HCT116 (cell line): Measurements from ENCODE around the gene NKX2-1. TPM values are rescaled to one million over a fixed set of nuclear protein-coding genes. Genes with fewer than 3 reads are reported as not detected.

ENCODE experiments used
- ATAC-seq: fragments of 200-7000 bp; cut with Tn5 transposase; 2 replicates; pipeline ENCODE4 v1.9.1; 2020; ENCODE audit warnings: mild to moderate bottlenecking, moderate library complexity
- BruUV-seq: library from RNA; stranded (reverse); fragments of 400-500 nt; replicated peaks from 2 replicates; lab custom pipeline; 2021; lab: Mats Ljungman, UMichigan
- CTCF ChIA-PET: fragments of 300-600 bp; sonication (Branson Sonifier 250); formaldehyde crosslinking; loops from one replicate; lab custom pipeline; 2021; ENCODE audit warnings: antibody characterized with exemption; lab: Charles Lee
- POLR2A ChIA-PET: fragments of 300-600, 350-600 bp; sonication (Branson Sonifier 250); formaldehyde crosslinking; loops from one replicate; lab custom pipeline; 2021; ENCODE audit warnings: antibody characterized with exemption; lab: Charles Lee
- RAD21 ChIA-PET, 2 experiments: fragments of 300-600 bp; sonication (Branson Sonifier 250); formaldehyde crosslinking; loops; one replicate each; lab custom pipeline; 2023; ENCODE audit warnings: low total read pairs in 2 of 2; ENCODE audit not compliant: uncharacterized antibody in 2 of 2, unreplicated experiment in 2 of 2, low non-redundant PET in 1 of 2; lab: Charles Lee
- DNase-seq: peaks from one replicate; pipeline ENCODE4 v3.0.0-alpha.2; 2010; ENCODE audit warnings: low read depth, low spot score
- H2AFZ ChIP-seq: fragments of 200-600 bp; shearing (Covaris generic), sonication (generic); 2 replicates; pipeline ENCODE4 v1.6.1; 2017; ENCODE audit warnings: low read depth, mixed run types, mixed read lengths, antibody characterized with exemption, low read length; ENCODE audit not compliant: poor library complexity, severe bottlenecking
- H3K27ac ChIP-seq: 2 replicates; pipeline ENCODE4 v1.5.1; 2012; ENCODE audit warnings: low read depth, low read length
- H3K27me3 ChIP-seq: fragments of 200-600 bp; sonication (generic); 2 replicates; pipeline ENCODE4 v1.6.1; 2016; ENCODE audit warnings: mixed run types, low read length, mixed read lengths; ENCODE audit not compliant: insufficient read depth
- H3K36me3 ChIP-seq, 2 experiments: fragments of 200-500 bp in 1 of 2; fragments of 200-600 bp in 1 of 2; sonication (Bioruptor generic) in 1 of 2; sonication (generic) in 1 of 2; 2 replicates each; pipeline versions ENCODE4 v1.5.1 to v1.6.1; 2014 to 2016; ENCODE audit warnings: low read length in 2 of 2, inconsistent platforms in 1 of 2, mixed read lengths in 1 of 2, mixed run types in 1 of 2; ENCODE audit not compliant: insufficient read depth in 2 of 2, control insufficient read depth in 1 of 2
- H3K4me1 ChIP-seq, 2 experiments: fragments of 200-600 bp in 1 of 2; sonication (generic) in 1 of 2; 2 replicates each; pipeline versions ENCODE4 v1.5.1 to v1.6.1; 2012 to 2017; ENCODE audit warnings: low read length in 2 of 2, inconsistent platforms in 1 of 2, mild to moderate bottlenecking in 1 of 2, mixed read lengths in 1 of 2, mixed run types in 1 of 2, moderate library complexity in 1 of 2; ENCODE audit not compliant: insufficient read depth in 2 of 2, control insufficient read depth in 1 of 2
- H3K4me2 ChIP-seq: fragments of 200-600 bp; sonication (generic); 2 replicates; pipeline ENCODE4 v1.6.1; 2017; ENCODE audit warnings: mixed run types, low read length, mixed read lengths
- H3K4me3 ChIP-seq, 2 experiments: fragments of 200-600 bp in 1 of 2; sonication (generic) in 1 of 2; replicated peaks in 1 of 2; 2 replicates each; pipeline ENCODE4 v1.5.1; 2011 to 2016; ENCODE audit warnings: low read length in 2 of 2, control low read depth in 1 of 2, low read depth in 1 of 2, mild to moderate bottlenecking in 1 of 2, mixed read lengths in 1 of 2, mixed run types in 1 of 2
- H3K79me2 ChIP-seq: fragments of 200-600 bp; sonication (generic); 2 replicates; pipeline ENCODE4 v1.6.1; 2017; ENCODE audit warnings: mild to moderate bottlenecking, mixed run types, low read length, moderate library complexity, mixed read lengths; ENCODE audit not compliant: insufficient read depth
- H3K9ac ChIP-seq: fragments of 200-600 bp; sonication (generic); 2 replicates; pipeline ENCODE4 v1.6.1; 2016; ENCODE audit warnings: low read length, mixed read lengths
- H3K9me2 ChIP-seq: fragments of 200-600 bp; sonication (generic), shearing (Covaris generic); 2 replicates; pipeline ENCODE4 v1.6.1; 2017; ENCODE audit warnings: mixed run types, mild to moderate bottlenecking, moderate library complexity; ENCODE audit not compliant: insufficient read depth
- H3K9me3 ChIP-seq, 2 experiments: fragments of 200-500 bp in 1 of 2; fragments of 200-600 bp in 1 of 2; sonication (Bioruptor generic) in 1 of 2; sonication (generic) in 1 of 2; 2 replicates each; pipeline ENCODE4 v1.6.1; 2014 to 2017; ENCODE audit warnings: low read length in 2 of 2, mixed read lengths in 2 of 2, inconsistent platforms in 1 of 2, low read depth in 1 of 2, mild to moderate bottlenecking in 1 of 2, mixed run types in 1 of 2, moderate library complexity in 1 of 2; ENCODE audit not compliant: control insufficient read depth in 1 of 2, insufficient read depth in 1 of 2
- H4K20me1 ChIP-seq: fragments of 200-600 bp; sonication (generic), shearing (Covaris generic); 2 replicates; pipeline ENCODE4 v1.6.1; 2017; ENCODE audit warnings: mixed run types, mild to moderate bottlenecking, moderate library complexity; ENCODE audit not compliant: insufficient read depth
- ATF3 ChIP-seq: IDR thresholded peaks from 2 replicates; pipeline ENCODE4 v1.6.1; 2012
- ELF1 ChIP-seq: IDR thresholded peaks from 2 replicates; pipeline ENCODE4 v1.6.1; 2012; ENCODE audit warnings: low read depth, borderline replicate concordance
- JUND ChIP-seq: IDR thresholded peaks from 2 replicates; pipeline ENCODE4 v1.6.1; 2012
- POLR2A ChIP-seq: IDR thresholded peaks from 2 replicates; pipeline ENCODE4 v1.7.0; 2011; ENCODE audit warnings: borderline replicate concordance; ENCODE audit not compliant: insufficient read depth, insufficient read length; ENCODE audit errors: extremely low read depth
- RAD21 ChIP-seq: IDR thresholded peaks from 2 replicates; pipeline ENCODE4 v1.6.1; 2012; ENCODE audit warnings: low read depth, mild to moderate bottlenecking
- intact Hi-C: fragments of 100-400 bp; cut with micrococcal nuclease; formaldehyde crosslinking; loops from 2 replicates; pipeline ENCODE4 v1.10.0; 2022
- total RNA-seq: library from RNA; stranded (reverse); gene quantifications from one replicate; pipeline ENCODE4 v1.2.1, GENCODE V29; 2021; ENCODE audit not compliant: unreplicated experiment
- TF ChIP-seq, protein P1 (sequence below), 3 experiments: fragments of 200-600 bp in 1 of 3; sonication (generic) in 1 of 3; IDR thresholded peaks in 2 of 3; conservative IDR thresholded peaks in 1 of 3; 2 replicates each; pipeline ENCODE4 v1.5.1; 2012 to 2017; ENCODE audit warnings: low read depth in 2 of 3, low read length in 2 of 3, antibody characterized with exemption in 1 of 3, borderline replicate concordance in 1 of 3, control low read depth in 1 of 3, mild to moderate bottlenecking in 1 of 3, mixed read lengths in 1 of 3, mixed run types in 1 of 3, moderate library complexity in 1 of 3; ENCODE audit not compliant: insufficient read depth in 1 of 3

Gene NKX2-1
- total RNA-seq, 1 experiment from 2014 or later, result 0.84 TPM

GRCh38 chr14:36556811-36557433, 36.9 kb upstream of the NKX2-1 start:
- Histone ChIP-seq H3K9me3 (no peaks in the 10 kb centered on the region), H3K36me3 (no peaks in the 10 kb centered on the region), H3K27ac (no peak overlapping the region), H4K20me1 (no peaks in the 10 kb centered on the region), H3K9me2 (no peaks in the 10 kb centered on the region), H3K4me1 (no peaks in the 10 kb centered on the region), H3K27me3 (no peaks in the 10 kb centered on the region), H3K79me2 (no peaks in the 10 kb centered on the region), H3K4me3 (no peak overlapping the region), H3K4me2 (peak overlapping the region; percentile 15), H3K9ac (no peak overlapping the region), H2AFZ (peak overlapping the region; percentile 1)
- TF ChIP-seq RAD21 (peak; percentile 66), JUND (no peak), POLR2A (no peak), ATF3 (no peak), ELF1 (no peak)
- TF ChIP-seq, protein P1, sequence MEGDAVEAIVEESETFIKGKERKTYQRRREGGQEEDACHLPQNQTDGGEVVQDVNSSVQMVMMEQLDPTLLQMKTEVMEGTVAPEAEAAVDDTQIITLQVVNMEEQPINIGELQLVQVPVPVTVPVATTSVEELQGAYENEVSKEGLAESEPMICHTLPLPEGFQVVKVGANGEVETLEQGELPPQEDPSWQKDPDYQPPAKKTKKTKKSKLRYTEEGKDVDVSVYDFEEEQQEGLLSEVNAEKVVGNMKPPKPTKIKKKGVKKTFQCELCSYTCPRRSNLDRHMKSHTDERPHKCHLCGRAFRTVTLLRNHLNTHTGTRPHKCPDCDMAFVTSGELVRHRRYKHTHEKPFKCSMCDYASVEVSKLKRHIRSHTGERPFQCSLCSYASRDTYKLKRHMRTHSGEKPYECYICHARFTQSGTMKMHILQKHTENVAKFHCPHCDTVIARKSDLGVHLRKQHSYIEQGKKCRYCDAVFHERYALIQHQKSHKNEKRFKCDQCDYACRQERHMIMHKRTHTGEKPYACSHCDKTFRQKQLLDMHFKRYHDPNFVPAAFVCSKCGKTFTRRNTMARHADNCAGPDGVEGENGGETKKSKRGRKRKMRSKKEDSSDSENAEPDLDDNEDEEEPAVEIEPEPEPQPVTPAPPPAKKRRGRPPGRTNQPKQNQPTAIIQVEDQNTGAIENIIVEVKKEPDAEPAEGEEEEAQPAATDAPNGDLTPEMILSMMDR (IDR thresholded peaks at IDR 0.05 in 2 of 3, conservative IDR thresholded peaks at IDR 0.05 in 1 of 3; ENCODE audit: borderline replicate concordance in 1 of 3, insufficient read depth in 1 of 3, low read depth in 2 of 3, low read length in 2 of 3), result peak; percentile 52 to 93 (median 92); a peak in 5 of 6 replicates
- peak; percentile 19 for DNase-seq
- peak; percentile 85 for ATAC-seq
- no TSS peak for BruUV-seq
- CTCF ChIA-PET, result interaction anchor here (1.0 to 7.2 kb wide), 4 partner anchors 48 to 487 kb away, joined by 3 to 59 read pairs (median 4); no protein-coding TSS in a partner anchor
- intact Hi-C loops, result loop anchor here (2.0 kb wide), 1 partner anchor 486 kb away; no protein-coding TSS in a partner anchor
- RAD21 ChIA-PET, result no interaction called here
- POLR2A ChIA-PET, result no interaction called here
